GM12878 (cell line): ENCODE measurements around the gene TMEM41B. TPM values are rescaled to one million over a fixed set of nuclear protein-coding genes. Genes with fewer than 3 reads are reported as not detected.

Experiments
- ATAC-seq: fragments of 200-7000 bp; cut with Tn5 transposase; 3 replicates; pipeline ENCODE4 v1.9.1; 2020; ENCODE audit warnings: mild to moderate bottlenecking, moderate library complexity
- BruUV-seq: library from RNA; stranded (reverse); fragments of 400-500 nt; replicated peaks from 2 replicates; lab custom pipeline; 2021; lab: Mats Ljungman, UMichigan
- CTCF ChIA-PET: fragments of 300-600 bp; sonication (Branson Sonifier 250); formaldehyde crosslinking; extraction: SDS; loops from one replicate; lab custom pipeline; 2021; ENCODE audit warnings: inconsistent platforms; lab: Yijun Ruan, JAX
- POLR2A ChIA-PET: fragments of 350-600 bp; formaldehyde crosslinking; extraction: SDS; loops from one replicate; lab custom pipeline; 2021; ENCODE audit warnings: inconsistent platforms; lab: Charles Lee
- RAD21 ChIA-PET: fragments of 300-600 bp; sonication (Branson Sonifier 250); formaldehyde crosslinking; loops from one replicate; lab custom pipeline; 2023; ENCODE audit warnings: antibody characterized with exemption; ENCODE audit not compliant: unreplicated experiment; lab: Charles Lee
- SMC1A ChIA-PET: fragments of 300-600 bp; sonication (Branson Sonifier 250); formaldehyde crosslinking; loops from one replicate; lab custom pipeline; 2023; ENCODE audit not compliant: unreplicated experiment, uncharacterized antibody; lab: Charles Lee
- DNase-seq: peaks from one replicate; pipeline ENCODE4 v3.0.0-alpha.2; 2011; ENCODE audit warnings: low read depth, low spot score
- FAIRE-seq: peaks from 3 replicates; lab custom pipeline; 2011; peaks lifted over from hg19 to GRCh38; lab: Jason Lieb, UNC
- H2AFZ ChIP-seq: 2 replicates; pipeline ENCODE4 v1.6.0; 2011; ENCODE audit warnings: low read depth, low read length, control low read depth; ENCODE audit not compliant: control insufficient read depth
- H3K27ac ChIP-seq: 2 replicates; pipeline ENCODE4 v1.5.1; 2011; ENCODE audit warnings: control low read depth; ENCODE audit not compliant: control insufficient read depth, insufficient read depth
- H3K27me3 ChIP-seq, 2 experiments: replicated peaks in 1 of 2; 2 replicates each; pipeline versions ENCODE4 v1.6.0 to v1.6.1; 2011; ENCODE audit warnings: low read length in 1 of 2; ENCODE audit not compliant: control insufficient read depth in 2 of 2, insufficient read depth in 2 of 2
- H3K36me3 ChIP-seq, 2 experiments: 2 replicates each; pipeline ENCODE4 v1.5.1; 2011; ENCODE audit warnings: low read length in 1 of 2; ENCODE audit not compliant: control insufficient read depth in 2 of 2, insufficient read depth in 2 of 2
- H3K4me1 ChIP-seq: 2 replicates; pipeline ENCODE4 v1.6.1; 2011; ENCODE audit warnings: mild to moderate bottlenecking, low read length, moderate library complexity, mixed read lengths; ENCODE audit not compliant: control insufficient read depth, insufficient read depth
- H3K4me2 ChIP-seq: 2 replicates; pipeline ENCODE4 v1.6.0; 2011; ENCODE audit warnings: control low read depth; ENCODE audit not compliant: control insufficient read depth, insufficient read depth
- H3K4me3 ChIP-seq: fragments of 200-600 bp; sonication (generic); 2 replicates; pipeline ENCODE4 v1.5.1; 2016
- H3K79me2 ChIP-seq: 2 replicates; pipeline ENCODE4 v1.6.0; 2011; ENCODE audit warnings: low read length; ENCODE audit not compliant: control insufficient read depth, insufficient read depth
- H3K9ac ChIP-seq: 2 replicates; pipeline ENCODE4 v1.8.0; 2011; ENCODE audit warnings: low read length, control low read depth, mixed read lengths; ENCODE audit not compliant: control insufficient read depth, insufficient read depth
- H3K9me3 ChIP-seq: replicated peaks from 3 replicates; pipeline ENCODE4 v1.5.1; 2011; ENCODE audit warnings: mild to moderate bottlenecking, low read length; ENCODE audit not compliant: control insufficient read depth, insufficient read depth
- H4K20me1 ChIP-seq: 2 replicates; pipeline ENCODE4 v1.6.0; 2011; ENCODE audit not compliant: control insufficient read depth, insufficient read depth
- CBX5 ChIP-seq: sonication (generic); IDR thresholded peaks from 2 replicates; pipeline ENCODE4 v1.6.1; 2016; ENCODE audit warnings: low read depth, moderate library complexity, mild to moderate bottlenecking, inconsistent platforms
- CEBPB ChIP-seq, 2 experiments: fragments of 150-350 bp in 1 of 2; IDR thresholded peaks; 2 replicates each; pipeline ENCODE4 v1.6.1; 2012 to 2014; ENCODE audit warnings: low read depth in 2 of 2, low read length in 2 of 2, borderline replicate concordance in 1 of 2, inconsistent platforms in 1 of 2
- CHD1 ChIP-seq: IDR thresholded peaks from 2 replicates; pipeline ENCODE4 v1.6.1; 2012; ENCODE audit warnings: low read depth, low read length, improper control_type of control experiment
- FOXK2 ChIP-seq: fragments of 450-650 bp; IDR thresholded peaks from 2 replicates; pipeline ENCODE4 v1.6.1; 2017; ENCODE audit warnings: mild to moderate bottlenecking, moderate library complexity
- FOXM1 ChIP-seq: IDR thresholded peaks from 2 replicates; pipeline ENCODE4 v1.6.1; 2012; ENCODE audit warnings: low read depth, mild to moderate bottlenecking, inconsistent platforms, low read length, moderate library complexity
- IRF4 ChIP-seq: IDR thresholded peaks from 2 replicates; pipeline ENCODE4 v1.6.1; 2011; ENCODE audit warnings: low read depth, low read length
- MXI1 ChIP-seq: fragments of 150-350 bp; IDR thresholded peaks from 2 replicates; pipeline ENCODE4 v1.6.1; 2011; ENCODE audit warnings: low read depth, mild to moderate bottlenecking, inconsistent platforms, low read length, improper control_type of control experiment
- NFIC ChIP-seq: IDR thresholded peaks from 2 replicates; pipeline ENCODE4 v1.6.1; 2012; ENCODE audit warnings: low read depth, mild to moderate bottlenecking, inconsistent platforms, low read length, moderate library complexity
- NR2C2 ChIP-seq: IDR thresholded peaks from 2 replicates; pipeline ENCODE4 v1.6.1; 2011; ENCODE audit warnings: borderline replicate concordance, low read depth; ENCODE audit not compliant: control insufficient read depth, insufficient read length
- RAD21 ChIP-seq: IDR thresholded peaks from 2 replicates; pipeline ENCODE4 v1.6.1; 2011; ENCODE audit warnings: mild to moderate bottlenecking, low read depth, low read length, moderate library complexity; ENCODE audit not compliant: insufficient read depth
- RELB ChIP-seq: fragments of 450-650 bp; IDR thresholded peaks from 2 replicates; pipeline ENCODE4 v1.6.1; 2017; ENCODE audit warnings: low read depth, mild to moderate bottlenecking, moderate library complexity
- RFX5 ChIP-seq: IDR thresholded peaks from 2 replicates; pipeline ENCODE4 v1.6.1; 2011; ENCODE audit warnings: low read depth, low read length, improper control_type of control experiment
- RUNX3 ChIP-seq: IDR thresholded peaks from 2 replicates; pipeline ENCODE4 v1.6.1; 2012; ENCODE audit warnings: low read length, inconsistent platforms
- SKIL ChIP-seq: fragments of 450-650 bp; IDR thresholded peaks from 2 replicates; pipeline ENCODE4 v1.6.1; 2017; ENCODE audit warnings: mild to moderate bottlenecking, low read depth, inconsistent platforms; ENCODE audit not compliant: poor library complexity, severe bottlenecking
- SMAD1 ChIP-seq: fragments of 450-650 bp; IDR thresholded peaks from 2 replicates; pipeline ENCODE4 v1.6.1; 2018; ENCODE audit warnings: mild to moderate bottlenecking, low read depth; ENCODE audit not compliant: partially characterized antibody
- SMC3 ChIP-seq: IDR thresholded peaks from 2 replicates; pipeline ENCODE4 v1.6.1; 2011; ENCODE audit warnings: low read length, improper control_type of control experiment, borderline replicate concordance
- SPI1 ChIP-seq: IDR thresholded peaks from 2 replicates; pipeline ENCODE4 v1.6.1; 2011; ENCODE audit warnings: low read depth, mild to moderate bottlenecking, low read length, moderate library complexity, borderline replicate concordance; ENCODE audit not compliant: insufficient read depth
- SRF ChIP-seq, 2 experiments: IDR thresholded peaks; 2 replicates each; pipeline ENCODE4 v1.6.1; 2011; ENCODE audit warnings: low read depth in 2 of 2, low read length in 2 of 2, mild to moderate bottlenecking in 1 of 2, moderate library complexity in 1 of 2
- TBL1XR1 ChIP-seq: IDR thresholded peaks from 2 replicates; pipeline ENCODE4 v1.6.1; 2012; ENCODE audit warnings: low read depth, low read length, improper control_type of control experiment
- YY1 ChIP-seq: IDR thresholded peaks from 2 replicates; pipeline ENCODE4 v1.6.1; 2011; ENCODE audit warnings: low read depth, mild to moderate bottlenecking, low read length
- ZBED1 ChIP-seq: IDR thresholded peaks from 2 replicates; pipeline ENCODE4 v1.6.1; 2016; ENCODE audit warnings: borderline replicate concordance
- ZNF622 ChIP-seq: fragments of 450-650 bp; IDR thresholded peaks from 2 replicates; pipeline ENCODE4 v1.6.1; 2017; ENCODE audit warnings: mild to moderate bottlenecking, inconsistent platforms
- WGBS: methylation state at CpG from one replicate; pipeline ENCODE4 v1.1.6; 2016; ENCODE audit warnings: low lambda C conversion rate; ENCODE audit not compliant: insufficient replicate concordance, insufficient coverage; ENCODE audit errors: missing lambda C conversion rate; 5-methylcytosine and 5-hydroxymethylcytosine counted together
- in situ Hi-C: fragments of 300-500 bp; cut with MboI; formaldehyde crosslinking; loops from 9 replicates; pipeline ENCODE4 v1.14.3; 2018; ENCODE audit warnings: mixed read lengths
- intact Hi-C: fragments of 100-400 bp; cut with micrococcal nuclease; formaldehyde crosslinking; loops from one replicate; pipeline ENCODE4 v1.14.2; 2022; ENCODE audit not compliant: unreplicated experiment
- polyA plus RNA-seq, 11 experiments: library from polyadenylated mRNA; depleted of rRNA in 4 of 11; unstranded in 6 of 11; stranded (reverse) in 5 of 11; fragments of >200 nt; fragmentation: Nextera tagmentation in 4 of 11; fragmentation: Illumina TruSeq in 1 of 11; extraction: Ambion mirVana in 4 of 11; extraction: Trizol in 1 of 11; gene quantifications; 1 replicate in 1 of 11; 2 replicates in 10 of 11; pipeline versions ENCODE4 v1.2.1 to v1.2.3, GENCODE V29; 2011 to 2016; ENCODE audit warnings: inconsistent platforms in 2 of 11, missing spikeins in 2 of 11, low read depth in 1 of 11
- total RNA-seq, 4 experiments: library from RNA; depleted of rRNA in 3 of 4; stranded (reverse); fragments of >200 nt in 3 of 4; fragmentation: Illumina TruSeq in 1 of 4; extraction: Trizol in 1 of 4; gene quantifications; 2 replicates each; pipeline versions ENCODE4 v1.2.1 to v1.2.3, GENCODE V29; 2013 to 2021

TMEM41B gene
- total and polyA plus RNA-seq, 10 of the 15 experiments (the other 5 are each of a cell fraction or from before 2014, with no cell fraction given): 8.0 to 31.0 (median 20.5) TPM

GRCh38 chr11:9280655-9281301 lies 33.6 kb downstream of the TMEM41B start:
- H3K27ac ChIP-seq: peak overlapping the region; percentile 44
- SMC1A ChIA-PET: interaction anchor here (0.6 to 2.3 kb wide), 26 partner anchors 13 to 450 kb away, joined by 3 to 25 read pairs (median 4); no protein-coding TSS in a partner anchor
- WGBS: 25% methylated on average over 4 of the region's 4 CpGs
- in situ Hi-C loops (no loop called here), intact Hi-C loops (no loop called here)
- H2AFZ ChIP-seq: no peak overlapping the region
- RAD21 ChIA-PET: interaction anchor here (0.7 to 2.0 kb wide), 13 partner anchors 10 to 255 kb away, joined by 3 to 9 read pairs (median 3); partner anchors contain the start of genes DENND5A and TMEM41B
- peak overlapping the region; percentile 74; the same call in 1 of the 2 replicates for H3K4me2 ChIP-seq
- CTCF ChIA-PET: interaction anchor here (0.6 to 2.2 kb wide), 13 partner anchors 18 to 1598 kb away, joined by 3 to 10 read pairs (median 3); no protein-coding TSS in a partner anchor
- H3K79me2 ChIP-seq: no peaks in the 10 kb centered on the region
- H3K27me3 ChIP-seq: no peaks in the 10 kb centered on the region
- peaks cover 11% of the 10 kb centered on the region for H3K4me1 ChIP-seq
- FAIRE-seq (peak; percentile 99), ATAC-seq (peak; percentile 97), DNase-seq (peak; percentile 58)
- no peaks in the 10 kb centered on the region for H3K9me3 ChIP-seq
- no TSS peak for BruUV-seq
- H3K4me3 ChIP-seq: no peak overlapping the region
- H3K9ac ChIP-seq: no peak overlapping the region
- POLR2A ChIA-PET: interaction anchor here (0.7 to 1.7 kb wide), 7 partner anchors 16 to 179 kb away, joined by 3 to 8 read pairs (median 4); partner anchors contain the start of genes DENND5A and TMEM41B
- no peaks in the 10 kb centered on the region; a peak in 1 of 4 replicates for H3K36me3 ChIP-seq
- H4K20me1 ChIP-seq: no peaks in the 10 kb centered on the region
- TF ChIP-seq SRF (IDR thresholded peaks at IDR 0.05; ENCODE audit: low read depth in 2 of 2, low read length in 2 of 2) (no peak), FOXM1 (no peak), CBX5 (no peak), RUNX3 (peak; percentile 98), NR2C2 (no peak), CEBPB (IDR thresholded peaks at IDR 0.05; ENCODE audit: borderline replicate concordance in 1 of 2, low read depth in 2 of 2, low read length in 2 of 2) (no peak), NFIC (peak; percentile 62), RAD21 (no peak), CHD1 (no peak), TBL1XR1 (no peak), FOXK2 (no peak), MXI1 (no peak), ZBED1 (no peak), IRF4 (no peak), RELB (no peak), RFX5 (no peak), SKIL (peak; percentile 63), SMC3 (no peak), YY1 (no peak), ZNF622 (no peak), SPI1 (no peak), SMAD1 (peak; percentile 88)
